ENCODE results near the gene DLGAP5. TPM values are rescaled to one million over a fixed set of nuclear protein-coding genes. Genes with fewer than 3 reads are reported as not detected.

Gene DLGAP5
- total RNA-seq, 2 donors from 2014 or later: 0.73 to 4.4 TPM

DNA sequence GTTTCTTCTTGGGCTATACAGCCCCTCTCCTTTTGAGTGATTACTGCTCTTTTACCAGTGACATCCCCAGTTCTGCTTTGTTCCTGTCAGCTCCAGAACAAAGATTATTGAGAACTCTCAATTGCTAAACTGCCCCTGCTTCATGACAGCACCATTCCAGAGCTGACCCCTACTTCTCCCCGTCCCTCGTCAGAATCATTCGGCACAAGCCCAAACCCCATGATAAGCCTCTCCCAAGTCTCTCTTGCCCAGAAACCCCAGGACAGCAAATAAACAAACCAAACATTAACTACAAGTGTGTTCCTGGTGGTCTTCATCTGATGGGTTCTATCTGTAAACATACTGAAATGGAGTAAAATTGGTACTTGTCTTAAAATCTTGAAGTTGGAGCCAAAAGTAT lies 9.3 kb upstream of the DLGAP5 start:
- no peak overlapping the region for H3K27ac ChIP-seq
- 89% methylated on average over 3 of the region's 3 CpGs for WGBS
- no peaks in the 10 kb centered on the region for H3K27me3 ChIP-seq (replicated peaks; ENCODE audit: insufficient read depth)
- H3K4me3 ChIP-seq: no peak overlapping the region
- TF ChIP-seq, protein P1, sequence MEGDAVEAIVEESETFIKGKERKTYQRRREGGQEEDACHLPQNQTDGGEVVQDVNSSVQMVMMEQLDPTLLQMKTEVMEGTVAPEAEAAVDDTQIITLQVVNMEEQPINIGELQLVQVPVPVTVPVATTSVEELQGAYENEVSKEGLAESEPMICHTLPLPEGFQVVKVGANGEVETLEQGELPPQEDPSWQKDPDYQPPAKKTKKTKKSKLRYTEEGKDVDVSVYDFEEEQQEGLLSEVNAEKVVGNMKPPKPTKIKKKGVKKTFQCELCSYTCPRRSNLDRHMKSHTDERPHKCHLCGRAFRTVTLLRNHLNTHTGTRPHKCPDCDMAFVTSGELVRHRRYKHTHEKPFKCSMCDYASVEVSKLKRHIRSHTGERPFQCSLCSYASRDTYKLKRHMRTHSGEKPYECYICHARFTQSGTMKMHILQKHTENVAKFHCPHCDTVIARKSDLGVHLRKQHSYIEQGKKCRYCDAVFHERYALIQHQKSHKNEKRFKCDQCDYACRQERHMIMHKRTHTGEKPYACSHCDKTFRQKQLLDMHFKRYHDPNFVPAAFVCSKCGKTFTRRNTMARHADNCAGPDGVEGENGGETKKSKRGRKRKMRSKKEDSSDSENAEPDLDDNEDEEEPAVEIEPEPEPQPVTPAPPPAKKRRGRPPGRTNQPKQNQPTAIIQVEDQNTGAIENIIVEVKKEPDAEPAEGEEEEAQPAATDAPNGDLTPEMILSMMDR (IDR thresholded peaks at IDR 0.05): no peak
- TF ChIP-seq POLR2A (IDR thresholded peaks at IDR 0.05) (no peak), POLR2AphosphoS5 (IDR thresholded peaks at IDR 0.05) (no peak)
- H3K9me3 ChIP-seq: no peaks in the 10 kb centered on the region
- intact Hi-C loops (cut with DNase I): no loop called here
- no peaks in the 10 kb centered on the region for H3K4me1 ChIP-seq (replicated peaks)
- no peaks in the 10 kb centered on the region for H3K36me3 ChIP-seq
- no peak for DNase-seq (ENCODE audit: low spot score)

DNA sequence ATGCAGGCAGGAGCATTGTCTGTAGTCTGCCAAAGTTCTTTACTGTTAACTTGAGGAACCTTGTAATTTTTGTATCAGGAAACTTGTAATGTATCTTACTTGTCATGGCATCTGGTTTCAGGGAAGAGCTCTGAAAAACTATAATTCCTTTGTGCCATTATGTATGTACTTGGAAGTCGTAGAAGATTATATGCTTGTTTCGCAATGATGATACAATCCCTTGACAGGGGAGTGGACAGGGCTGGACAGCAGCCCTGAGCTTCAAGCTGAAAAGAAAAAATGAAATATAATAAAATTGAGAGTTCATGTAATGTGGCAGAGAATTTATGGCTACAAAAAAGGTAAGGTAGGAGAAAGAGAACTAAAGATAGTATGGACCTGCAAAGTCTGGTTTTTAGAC lies 7.4 kb upstream of the DLGAP5 start:
- H3K9me3 ChIP-seq: no peaks in the 10 kb centered on the region
- H3K27me3 ChIP-seq (replicated peaks; ENCODE audit: insufficient read depth): no peaks in the 10 kb centered on the region
- no peak for TF ChIP-seq POLR2AphosphoS5 (IDR thresholded peaks at IDR 0.05)
- TF ChIP-seq, protein P1 (IDR thresholded peaks at IDR 0.05): no peak
- no peak for TF ChIP-seq POLR2A (IDR thresholded peaks at IDR 0.05)
- no peak overlapping the region for H3K27ac ChIP-seq
- DNase-seq (ENCODE audit: low spot score): no peak
- 71% methylated on average over 2 of the region's 2 CpGs for WGBS
- no peaks in the 10 kb centered on the region for H3K36me3 ChIP-seq
- no peak overlapping the region for H3K4me3 ChIP-seq
- no peaks in the 10 kb centered on the region for H3K4me1 ChIP-seq (replicated peaks)
- intact Hi-C loops (cut with DNase I): no loop called here

DNA sequence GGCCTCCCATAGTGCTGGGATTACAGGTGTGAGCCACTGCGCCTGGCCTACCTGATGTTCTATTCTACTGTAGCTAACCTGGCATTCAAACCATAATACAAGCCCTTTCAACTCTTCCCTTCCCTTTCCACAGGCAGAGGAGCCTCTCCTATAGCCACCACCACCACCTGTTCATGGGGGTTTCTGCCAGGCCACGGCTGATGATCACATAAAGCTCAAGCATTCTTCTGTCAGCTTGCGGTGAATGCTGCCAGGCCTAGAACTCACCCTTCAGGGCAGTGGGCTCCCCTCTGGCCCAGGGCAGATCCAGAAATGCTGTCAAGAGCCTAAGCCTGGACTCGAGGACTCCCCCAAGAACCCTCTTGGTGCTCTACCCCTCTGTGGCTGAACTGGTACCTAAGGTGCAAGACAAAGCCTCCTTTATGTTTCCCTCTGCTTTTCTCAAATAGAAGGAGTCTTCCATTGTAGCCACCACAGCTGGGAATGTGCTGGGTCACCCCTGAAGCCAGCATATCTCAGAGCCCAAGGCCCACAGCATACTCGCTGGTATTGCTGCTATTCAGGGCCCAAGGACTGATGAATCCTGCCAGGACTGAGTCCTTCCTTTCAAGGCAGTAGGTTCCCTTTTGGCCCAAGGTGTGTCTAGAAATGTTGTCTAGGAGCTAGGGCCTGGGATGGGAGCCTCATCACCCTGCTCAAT lies 3.4 kb upstream of the DLGAP5 start:
- H3K27ac ChIP-seq: no peak overlapping the region
- intact Hi-C loops (cut with DNase I): no loop called here

DNA sequence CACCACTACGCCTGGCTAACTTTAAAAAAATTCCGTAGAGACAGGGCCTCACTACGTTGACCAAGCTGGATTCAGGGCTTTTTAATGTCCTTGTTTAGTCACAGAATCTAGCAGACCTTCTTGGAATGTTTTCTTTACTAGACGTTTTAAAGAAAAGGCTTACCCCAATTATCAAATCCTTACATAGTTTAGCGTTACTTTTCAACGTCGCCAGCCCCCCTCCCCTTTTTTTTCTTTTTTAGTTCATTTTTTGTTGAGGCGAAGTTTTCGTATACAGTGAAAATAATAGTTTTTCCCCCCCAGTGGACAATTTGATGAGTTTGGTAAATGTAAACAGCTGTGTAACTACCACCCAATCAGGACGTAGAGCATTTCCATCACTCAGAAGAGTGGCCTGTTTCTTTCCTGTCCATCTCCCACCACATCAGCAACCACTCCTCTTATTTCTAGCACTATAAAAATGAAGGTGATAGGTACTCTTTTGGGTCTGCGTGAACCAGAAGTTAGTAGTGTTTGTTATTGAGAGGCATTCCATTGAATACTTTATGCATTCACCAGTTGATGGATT lies 753 bp upstream of the DLGAP5 start:
- no peak for DNase-seq (ENCODE audit: low spot score)
- WGBS: 62% methylated on average over 11 of the region's 11 CpGs
- intact Hi-C loops (cut with DNase I): no loop called here

More for the DNA sequence above, 3.4 kb upstream of the DLGAP5 start:
- 92% methylated on average over 5 of the region's 5 CpGs for WGBS
- Histone ChIP-seq H3K36me3 (no peaks in the 10 kb centered on the region), H3K4me3 (no peak overlapping the region), H3K27me3 (replicated peaks; ENCODE audit: insufficient read depth) (no peaks in the 10 kb centered on the region), H3K4me1 (replicated peaks) (no peaks in the 10 kb centered on the region), H3K9me3 (no peaks in the 10 kb centered on the region)
- TF ChIP-seq POLR2AphosphoS5 (IDR thresholded peaks at IDR 0.05) (no peak), POLR2A (IDR thresholded peaks at IDR 0.05) (no peak)
- TF ChIP-seq, protein P1 (IDR thresholded peaks at IDR 0.05): no peak
- no peak for DNase-seq (ENCODE audit: low spot score)

More for the DNA sequence above, 753 bp upstream of the DLGAP5 start:
- TF ChIP-seq POLR2A (IDR thresholded peaks at IDR 0.05) (no peak), POLR2AphosphoS5 (IDR thresholded peaks at IDR 0.05) (no peak)
- TF ChIP-seq, protein P1 (IDR thresholded peaks at IDR 0.05): no peak
- Histone ChIP-seq H3K4me3 (peak overlapping the region; percentile 32 to 36), H3K4me1 (replicated peaks) (no peaks in the 10 kb centered on the region), H3K9me3 (no peaks in the 10 kb centered on the region), H3K27me3 (replicated peaks; ENCODE audit: insufficient read depth) (no peaks in the 10 kb centered on the region), H3K36me3 (no peaks in the 10 kb centered on the region), H3K27ac (peak overlapping the region; percentile 46 to 54)

All from prostate gland (tissue), 2 donors.